Measurements from ENCODE around the gene FHOD3. TPM values are rescaled to one million over a fixed set of nuclear protein-coding genes. Genes with fewer than 3 reads are reported as not detected.

Gene FHOD3
- total and polyA plus RNA-seq, 7 experiments from 2014 or later: not detected

GRCh38 chr18:36314754-36315153, 17.2 kb downstream of the FHOD3 start:
- Mint-ChIP-seq H3K4me1 (no peaks in the 10 kb centered on the region), H3K4me3 (no peak overlapping the region), H3K36me3 (peaks cover 0 to 7% (median 0%) of the 10 kb centered on the region in 5 donors), H3K27me3 (peaks cover 14 to 31% (median 24%) of the 10 kb centered on the region in 5 donors), H3K27ac (no peak overlapping the region), H3K9me3 (peaks cover 0 to 21% (median 16%) of the 10 kb centered on the region in 11 donors)
- Histone ChIP-seq H3K4me3 (ENCODE audit: low read length) (no peak overlapping the region), H3K36me3 (ENCODE audit: control insufficient read depth in 2 of 3, insufficient read depth in 3 of 3, low read length in 3 of 3) (no peaks in the 10 kb centered on the region), H3K27ac (ENCODE audit: low read depth, low read length) (no peak overlapping the region), H3K9me3 (ENCODE audit: control insufficient read depth in 2 of 3, low read length in 3 of 3) (no peaks in the 10 kb centered on the region), H3K4me1 (ENCODE audit: control insufficient read depth in 2 of 2, insufficient read depth in 2 of 2, low read length in 2 of 2) (no peaks in the 10 kb centered on the region), H3K27me3 (ENCODE audit: control insufficient read depth in 2 of 2, insufficient read depth in 2 of 2, low read length in 2 of 2) (no peaks in the 10 kb centered on the region)
- DNase-seq (no peak), ATAC-seq (no peak)
- intact Hi-C loops (cut with micrococcal nuclease): no loop called here
- ChIA-PET POLR2A (no interaction called here), CTCF (no interaction called here)

GRCh38 chr18:36315736-36316135, 18.2 kb downstream of the FHOD3 start:
- H3K36me3 Mint-ChIP-seq: peaks cover 0 to 7% (median 0%) of the 10 kb centered on the region in 5 donors
- ChIA-PET POLR2A (no interaction called here), CTCF (no interaction called here)
- no peaks in the 10 kb centered on the region for H3K9me3 ChIP-seq (ENCODE audit: control insufficient read depth in 2 of 3, low read length in 3 of 3)
- no peak overlapping the region for H3K4me3 Mint-ChIP-seq
- intact Hi-C loops (cut with micrococcal nuclease): no loop called here
- H3K9me3 Mint-ChIP-seq: peaks cover 0 to 23% (median 16%) of the 10 kb centered on the region in 11 donors
- no peaks in the 10 kb centered on the region for H3K4me1 ChIP-seq (ENCODE audit: control insufficient read depth in 2 of 2, insufficient read depth in 2 of 2, low read length in 2 of 2)
- H3K27me3 Mint-ChIP-seq: peaks cover 13 to 29% (median 23%) of the 10 kb centered on the region in 5 donors
- no peaks in the 10 kb centered on the region for H3K27me3 ChIP-seq (ENCODE audit: control insufficient read depth in 2 of 2, insufficient read depth in 2 of 2, low read length in 2 of 2)
- H3K4me1 Mint-ChIP-seq: no peaks in the 10 kb centered on the region
- H3K4me3 ChIP-seq (ENCODE audit: low read length): no peak overlapping the region
- H3K27ac Mint-ChIP-seq: no peak overlapping the region
- ATAC-seq: no peak
- H3K27ac ChIP-seq (ENCODE audit: low read depth, low read length): no peak overlapping the region
- H3K36me3 ChIP-seq (ENCODE audit: control insufficient read depth in 2 of 3, insufficient read depth in 3 of 3, low read length in 3 of 3): no peaks in the 10 kb centered on the region
- DNase-seq: no peak

GRCh38 chr18:36316246-36316645, 18.7 kb downstream of the FHOD3 start:
- Mint-ChIP-seq H3K9me3 (peaks cover 0 to 23% (median 16%) of the 10 kb centered on the region in 11 donors), H3K4me1 (no peaks in the 10 kb centered on the region), H3K4me3 (no peak overlapping the region), H3K36me3 (peaks cover 0 to 7% (median 0%) of the 10 kb centered on the region in 5 donors), H3K27ac (no peak overlapping the region), H3K27me3 (peaks cover 11 to 31% (median 24%) of the 10 kb centered on the region in 5 donors)
- ATAC-seq: no peak
- Histone ChIP-seq H3K4me1 (ENCODE audit: control insufficient read depth in 2 of 2, insufficient read depth in 2 of 2, low read length in 2 of 2) (no peaks in the 10 kb centered on the region), H3K36me3 (ENCODE audit: control insufficient read depth in 2 of 3, insufficient read depth in 3 of 3, low read length in 3 of 3) (no peaks in the 10 kb centered on the region), H3K9me3 (ENCODE audit: control insufficient read depth in 2 of 3, low read length in 3 of 3) (no peaks in the 10 kb centered on the region), H3K4me3 (ENCODE audit: low read length) (no peak overlapping the region), H3K27ac (ENCODE audit: low read depth, low read length) (no peak overlapping the region), H3K27me3 (ENCODE audit: control insufficient read depth in 2 of 2, insufficient read depth in 2 of 2, low read length in 2 of 2) (no peaks in the 10 kb centered on the region)
- intact Hi-C loops (cut with micrococcal nuclease): no loop called here
- DNase-seq: no peak
- ChIA-PET CTCF (no interaction called here), POLR2A (no interaction called here)

GRCh38 chr18:36321658-36322407, 24.3 kb downstream of the FHOD3 start:
- no peaks in the 10 kb centered on the region for H3K4me1 Mint-ChIP-seq
- H3K4me3 Mint-ChIP-seq: no peak overlapping the region
- intact Hi-C loops (cut with micrococcal nuclease): no loop called here
- Histone ChIP-seq H3K36me3 (ENCODE audit: control insufficient read depth in 2 of 3, insufficient read depth in 3 of 3, low read length in 3 of 3) (no peaks in the 10 kb centered on the region), H3K4me3 (ENCODE audit: low read length) (no peak overlapping the region), H3K9me3 (ENCODE audit: control insufficient read depth in 2 of 3, low read length in 3 of 3) (no peaks in the 10 kb centered on the region), H3K4me1 (ENCODE audit: control insufficient read depth in 2 of 2, insufficient read depth in 2 of 2, low read length in 2 of 2) (no peaks in the 10 kb centered on the region), H3K27me3 (ENCODE audit: control insufficient read depth in 2 of 2, insufficient read depth in 2 of 2, low read length in 2 of 2) (no peaks in the 10 kb centered on the region), H3K27ac (ENCODE audit: low read depth, low read length) (no peak overlapping the region)
- POLR2A ChIA-PET: no interaction called here
- peaks cover 0 to 23% (median 16%) of the 10 kb centered on the region in 11 donors for H3K9me3 Mint-ChIP-seq
- H3K36me3 Mint-ChIP-seq: peaks cover 0 to 7% (median 0%) of the 10 kb centered on the region in 5 donors
- peaks cover 4 to 37% (median 33%) of the 10 kb centered on the region in 5 donors for H3K27me3 Mint-ChIP-seq
- no peak overlapping the region for H3K27ac Mint-ChIP-seq
- ATAC-seq (no peak), DNase-seq (no peak)
- CTCF ChIA-PET: no interaction called here

GRCh38 chr18:36322408-36322728, 24.9 kb downstream of the FHOD3 start:
- CTCF ChIA-PET: no interaction called here
- DNase-seq (no peak), ATAC-seq (no peak)
- H3K27me3 Mint-ChIP-seq: peaks cover 2 to 37% (median 33%) of the 10 kb centered on the region in 5 donors
- no peak overlapping the region for H3K27ac ChIP-seq (ENCODE audit: low read depth, low read length)
- intact Hi-C loops (cut with micrococcal nuclease): no loop called here
- H3K4me1 Mint-ChIP-seq: no peaks in the 10 kb centered on the region
- no peaks in the 10 kb centered on the region for H3K4me1 ChIP-seq (ENCODE audit: control insufficient read depth in 2 of 2, insufficient read depth in 2 of 2, low read length in 2 of 2)
- H3K4me3 ChIP-seq (ENCODE audit: low read length): no peak overlapping the region
- H3K27me3 ChIP-seq (ENCODE audit: control insufficient read depth in 2 of 2, insufficient read depth in 2 of 2, low read length in 2 of 2): no peaks in the 10 kb centered on the region
- H3K36me3 ChIP-seq (ENCODE audit: control insufficient read depth in 2 of 3, insufficient read depth in 3 of 3, low read length in 3 of 3): no peaks in the 10 kb centered on the region
- peaks cover 0 to 23% (median 15%) of the 10 kb centered on the region in 11 donors for H3K9me3 Mint-ChIP-seq
- no peaks in the 10 kb centered on the region for H3K9me3 ChIP-seq (ENCODE audit: control insufficient read depth in 2 of 3, low read length in 3 of 3)
- no peak overlapping the region for H3K27ac Mint-ChIP-seq
- POLR2A ChIA-PET: no interaction called here
- H3K4me3 Mint-ChIP-seq: no peak overlapping the region
- peaks cover 0 to 7% (median 0%) of the 10 kb centered on the region in 5 donors for H3K36me3 Mint-ChIP-seq

GRCh38 chr18:36322734-36323133, 25.2 kb downstream of the FHOD3 start:
- H3K27ac Mint-ChIP-seq: no peak overlapping the region
- peaks cover 0 to 37% (median 33%) of the 10 kb centered on the region in 5 donors for H3K27me3 Mint-ChIP-seq
- Histone ChIP-seq H3K4me3 (ENCODE audit: low read length) (no peak overlapping the region), H3K27ac (ENCODE audit: low read depth, low read length) (no peak overlapping the region), H3K27me3 (ENCODE audit: control insufficient read depth in 2 of 2, insufficient read depth in 2 of 2, low read length in 2 of 2) (no peaks in the 10 kb centered on the region), H3K36me3 (ENCODE audit: control insufficient read depth in 2 of 3, insufficient read depth in 3 of 3, low read length in 3 of 3) (no peaks in the 10 kb centered on the region), H3K9me3 (ENCODE audit: control insufficient read depth in 2 of 3, low read length in 3 of 3) (no peaks in the 10 kb centered on the region), H3K4me1 (ENCODE audit: control insufficient read depth in 2 of 2, insufficient read depth in 2 of 2, low read length in 2 of 2) (no peaks in the 10 kb centered on the region)
- peaks cover 0 to 7% (median 0%) of the 10 kb centered on the region in 5 donors for H3K36me3 Mint-ChIP-seq
- no peak for DNase-seq
- no peak for ATAC-seq
- no peak overlapping the region for H3K4me3 Mint-ChIP-seq
- H3K9me3 Mint-ChIP-seq: peaks cover 0 to 23% (median 13%) of the 10 kb centered on the region in 11 donors
- ChIA-PET POLR2A (no interaction called here), CTCF (no interaction called here)
- H3K4me1 Mint-ChIP-seq: no peaks in the 10 kb centered on the region
- intact Hi-C loops (cut with micrococcal nuclease): no loop called here

- Histone ChIP-seq H3K36me3 (ENCODE audit: control insufficient read depth in 2 of 3, insufficient read depth in 3 of 3, low read length in 3 of 3) (no peaks in the 10 kb centered on the region), H3K9me3 (ENCODE audit: control insufficient read depth in 2 of 3, low read length in 3 of 3) (no peaks in the 10 kb centered on the region), H3K4me3 (ENCODE audit: low read length) (no peak overlapping the region), H3K4me1 (ENCODE audit: control insufficient read depth in 2 of 2, insufficient read depth in 2 of 2, low read length in 2 of 2) (no peaks in the 10 kb centered on the region), H3K27me3 (ENCODE audit: control insufficient read depth in 2 of 2, insufficient read depth in 2 of 2, low read length in 2 of 2) (no peaks in the 10 kb centered on the region), H3K27ac (ENCODE audit: low read depth, low read length) (no peak overlapping the region)
- ATAC-seq (no peak), DNase-seq (no peak)
- intact Hi-C loops (cut with micrococcal nuclease): no loop called here
- ChIA-PET CTCF (no interaction called here), POLR2A (no interaction called here)
- no peak overlapping the region for H3K4me3 Mint-ChIP-seq
- H3K36me3 Mint-ChIP-seq: peaks cover 0 to 5% (median 0%) of the 10 kb centered on the region in 5 donors
- no peaks in the 10 kb centered on the region for H3K4me1 Mint-ChIP-seq
- peaks cover 0 to 44% (median 40%) of the 10 kb centered on the region in 5 donors for H3K27me3 Mint-ChIP-seq
- H3K9me3 Mint-ChIP-seq: peaks cover 0 to 17% (median 9%) of the 10 kb centered on the region in 11 donors
- H3K27ac Mint-ChIP-seq: no peak overlapping the region
Measured at GRCh38 chr18:36323421-36323820, 25.9 kb downstream of the FHOD3 start.

All from naive thymus-derived CD4-positive, alpha-beta T cell (primary cell).